GM18520 (cell line): ENCODE measurements around the gene MGAT3.
"Not testable (repeated sequence)": the region's sequence is repeated elsewhere in the genome, so short reads cannot be mapped to it uniquely, and the experiment has no call there.

ENCODE experiments used
- ATAC-seq: cut with Tn5 transposase; IDR thresholded peaks from one replicate; pipeline ENCODE4 v1.9.1; 2021; ENCODE audit not compliant: unreplicated experiment

MGAT3 gene

GRCh38 chr22:39508393-39508792, 51.6 kb downstream of the MGAT3 start:
- ATAC-seq: no peak

- no peak for ATAC-seq
These were observed 53.8 kb downstream of the MGAT3 start for GRCh38 chr22:39510529-39511149.

- ATAC-seq: no peak
These were observed 54.4 kb downstream of the MGAT3 start for GRCh38 chr22:39511226-39511625.

- ATAC-seq: no peak
These were observed 55.2 kb downstream of the MGAT3 start for GRCh38 chr22:39512026-39512425.

GRCh38 chr22:39513791-39514190, 57.0 kb downstream of the MGAT3 start:
- ATAC-seq: no peak

- no peak for ATAC-seq
These were observed 57.7 kb downstream of the MGAT3 start for GRCh38 chr22:39514373-39514973.

- no peak for ATAC-seq
These were observed 58.6 kb downstream of the MGAT3 start for GRCh38 chr22:39515266-39516050.

GRCh38 chr22:39517470-39517869, 60.7 kb downstream of the MGAT3 start:
- no peak for ATAC-seq

GRCh38 chr22:39518144-39518786, 61.5 kb downstream of the MGAT3 start:
- no peak for ATAC-seq

- ATAC-seq: no peak
These were observed 62.3 kb downstream of the MGAT3 start for GRCh38 chr22:39518996-39519680.

- ATAC-seq: peak; percentile 54
These were observed 62.9 kb downstream of the MGAT3 start for GRCh38 chr22:39519681-39520225.

- ATAC-seq: peak; percentile 22
These were observed 63.7 kb downstream of the MGAT3 start, which contains the start of gene ATF4 for GRCh38 chr22:39520226-39521105. TSS of gene ATF4 (plus strand) at chr22:39520562. CDS start at chr22:39521446, 884 bp downstream.

- ATAC-seq: peak; percentile 15
These were observed 64.5 kb downstream of the MGAT3 start for GRCh38 chr22:39521106-39521885.

- ATAC-seq: not testable (repeated sequence)
These were observed 65.3 kb downstream of the MGAT3 start for GRCh38 chr22:39522091-39522490.

- no peak for ATAC-seq
These were observed 65.9 kb downstream of the MGAT3 start for GRCh38 chr22:39522567-39523300.

GRCh38 chr22:39524089-39524752, 67.4 kb downstream of the MGAT3 start:
- ATAC-seq: no peak

GRCh38 chr22:39524753-39525657, 68.2 kb downstream of the MGAT3 start:
- ATAC-seq: no peak
